Measurements from ENCODE around the gene NCAM1.

The NCAM1 gene

DNA sequence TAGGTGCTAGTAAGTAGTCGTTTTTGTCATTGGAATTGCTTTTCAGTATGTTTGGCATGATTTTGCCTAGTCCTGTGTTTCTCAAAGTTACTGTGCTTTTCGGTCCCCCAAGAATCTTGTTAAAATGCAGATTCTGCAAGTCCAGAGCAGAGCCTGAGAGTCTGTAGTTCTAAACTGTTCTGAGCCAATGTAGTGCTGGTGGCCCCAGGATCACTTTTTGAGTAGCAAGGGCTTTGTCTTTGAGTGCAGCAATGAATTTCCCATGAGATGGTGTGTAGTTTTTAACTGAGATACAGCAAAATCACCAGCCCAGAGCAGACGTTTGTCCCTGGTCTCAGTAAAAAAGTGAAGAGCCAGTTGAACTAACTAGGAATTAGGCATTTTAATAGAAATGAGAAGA, 122.4 kb downstream of the NCAM1 start:
- Mint-ChIP-seq H3K4me1 (no peaks in the 10 kb centered on the region), H3K36me3 (no peaks in the 10 kb centered on the region), H3K9me3 (no peaks in the 10 kb centered on the region), H3K4me3 (no peak overlapping the region), H3K27ac (no peak overlapping the region)
- DNase-seq (ENCODE audit: low spot score in 2 of 2) (no peak), ATAC-seq (no peak)

DNA sequence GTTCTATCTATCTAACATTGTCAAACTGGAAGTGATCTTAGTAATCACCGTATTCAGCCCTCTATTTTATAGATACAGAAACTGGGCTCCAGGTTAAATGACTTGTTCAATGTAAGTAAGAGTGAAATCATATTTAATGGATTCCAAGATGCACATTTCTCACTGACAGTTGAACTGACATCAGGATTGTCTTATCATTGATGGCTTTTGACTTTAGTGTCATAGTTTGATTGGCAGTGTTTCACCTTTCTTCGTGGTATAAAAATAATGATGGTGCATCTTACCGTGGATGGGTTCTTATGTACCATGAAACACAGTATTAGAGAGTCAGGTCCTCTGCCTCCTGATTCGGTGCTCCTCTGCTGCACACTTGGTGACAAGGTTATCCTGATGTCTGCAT, 123.1 kb downstream of the NCAM1 start:
- Mint-ChIP-seq H3K4me1 (no peaks in the 10 kb centered on the region), H3K36me3 (no peaks in the 10 kb centered on the region), H3K4me3 (no peak overlapping the region), H3K9me3 (no peaks in the 10 kb centered on the region), H3K27ac (no peak overlapping the region)
- DNase-seq (ENCODE audit: low spot score in 2 of 2) (no peak), ATAC-seq (no peak)

DNA sequence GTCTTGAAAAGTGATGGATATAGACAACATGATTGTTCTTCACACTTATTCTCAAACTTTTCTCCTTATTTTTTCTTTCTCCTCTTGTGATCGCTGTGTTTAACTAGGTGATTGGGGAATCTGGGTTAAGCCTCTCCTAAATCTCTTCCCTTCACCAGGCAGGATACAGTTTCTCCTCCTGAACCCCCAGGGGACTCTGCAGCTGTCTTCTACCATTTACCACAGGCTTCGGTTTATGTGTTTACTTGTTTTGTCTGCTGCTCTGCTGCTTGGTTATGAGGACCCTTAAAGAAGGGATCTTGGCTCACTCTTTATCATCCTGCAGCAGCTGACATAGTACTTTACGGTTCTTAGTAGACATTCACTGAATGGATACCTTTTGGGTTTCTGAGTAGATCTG, 124.2 kb downstream of the NCAM1 start:
- H3K4me1 Mint-ChIP-seq = no peaks in the 10 kb centered on the region
- H3K4me3 Mint-ChIP-seq = no peak overlapping the region
- no peak for ATAC-seq

DNA sequence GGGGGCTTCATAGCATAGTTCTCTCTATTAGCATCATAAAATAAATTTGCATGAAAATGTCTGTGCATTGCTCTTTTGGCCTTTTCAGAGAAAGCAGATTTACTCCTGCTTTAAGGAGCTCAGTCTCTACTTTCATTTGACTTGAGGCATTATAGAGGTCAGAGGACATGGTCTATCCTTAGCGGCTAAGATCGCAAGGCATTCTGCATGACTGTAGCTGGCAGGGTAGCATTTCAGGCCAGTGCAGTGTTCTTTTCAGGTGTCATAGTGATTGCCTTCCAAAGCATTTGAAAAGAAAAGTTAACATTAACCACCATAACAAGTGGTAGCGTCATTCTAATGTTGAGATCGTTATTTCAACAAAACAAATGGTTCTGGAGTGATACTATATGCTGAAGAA, 126.5 kb downstream of the NCAM1 start:
- ATAC-seq = no peak
- H3K27ac Mint-ChIP-seq = no peak overlapping the region
- H3K4me3 Mint-ChIP-seq = no peak overlapping the region
- H3K4me1 Mint-ChIP-seq = no peaks in the 10 kb centered on the region
- H3K36me3 Mint-ChIP-seq = no peaks in the 10 kb centered on the region
- H3K9me3 Mint-ChIP-seq = no peaks in the 10 kb centered on the region
- DNase-seq (ENCODE audit: low spot score in 2 of 2) = no peak

More for the DNA sequence above, 124.2 kb downstream of the NCAM1 start:
- no peak for DNase-seq (ENCODE audit: low spot score in 2 of 2)
- Mint-ChIP-seq H3K9me3 (no peaks in the 10 kb centered on the region), H3K27ac (no peak overlapping the region), H3K36me3 (no peaks in the 10 kb centered on the region)

DNA sequence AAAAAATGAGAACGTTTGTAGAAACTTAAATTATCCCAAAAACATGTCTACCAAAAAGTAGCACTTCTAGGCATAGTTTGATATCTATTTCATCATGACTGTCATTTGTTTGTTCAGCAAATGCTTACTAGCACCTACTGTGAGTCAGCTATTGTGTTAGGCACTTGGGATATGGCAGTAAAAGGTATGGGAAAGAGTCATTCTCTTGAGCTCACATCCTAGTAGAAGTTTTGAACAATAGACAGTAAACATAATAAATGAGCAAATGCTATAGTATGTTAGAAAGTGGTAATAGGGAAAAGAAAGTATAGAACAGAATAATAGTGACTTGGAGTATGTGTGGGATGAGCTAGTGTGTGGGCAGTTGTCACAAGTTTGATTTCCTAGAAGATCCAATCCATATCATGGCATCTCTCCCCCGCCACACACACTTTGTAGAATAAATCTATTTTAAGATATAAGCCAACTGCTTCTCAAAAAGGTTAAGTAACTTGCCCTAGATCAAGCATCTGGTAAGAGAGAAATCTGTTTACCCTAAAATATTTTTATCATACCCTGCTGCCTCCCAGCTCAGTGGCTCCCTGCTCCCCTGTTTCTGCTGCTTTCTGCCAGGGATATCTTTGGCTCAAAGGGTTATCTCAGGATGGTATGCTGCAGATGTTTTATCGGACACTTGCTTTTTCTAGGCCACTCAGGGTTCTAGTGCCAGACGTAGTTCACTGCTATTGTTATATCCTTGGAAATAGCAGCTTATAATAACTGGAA, 129.7 kb downstream of the NCAM1 start:
- no peaks in the 10 kb centered on the region for H3K4me1 Mint-ChIP-seq
- no peaks in the 10 kb centered on the region for H3K9me3 Mint-ChIP-seq
- H3K4me3 Mint-ChIP-seq = no peak overlapping the region
- no peak for DNase-seq (ENCODE audit: low spot score in 2 of 2)
- no peak for ATAC-seq
- no peak overlapping the region for H3K27ac Mint-ChIP-seq
- H3K36me3 Mint-ChIP-seq = no peaks in the 10 kb centered on the region

DNA sequence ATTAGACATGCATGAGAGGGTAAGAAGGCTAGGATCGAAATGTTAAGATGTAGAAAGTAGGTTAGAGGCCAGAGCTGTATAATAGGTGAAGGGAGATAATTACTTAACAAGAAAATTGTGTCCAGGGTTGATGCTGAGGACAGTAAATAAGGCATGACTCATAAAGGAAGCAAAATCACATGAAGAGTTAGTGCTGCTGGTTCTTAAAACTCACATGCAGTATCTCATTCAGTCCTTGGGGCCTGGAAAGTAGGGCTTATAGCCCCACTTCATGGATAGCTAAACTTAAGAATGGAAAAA, 130.2 kb downstream of the NCAM1 start:
- no peaks in the 10 kb centered on the region for H3K36me3 Mint-ChIP-seq
- ATAC-seq (no peak), DNase-seq (ENCODE audit: low spot score in 2 of 2) (no peak)
- H3K27ac Mint-ChIP-seq = no peak overlapping the region
- no peak overlapping the region for H3K4me3 Mint-ChIP-seq
- no peaks in the 10 kb centered on the region for H3K9me3 Mint-ChIP-seq
- no peaks in the 10 kb centered on the region for H3K4me1 Mint-ChIP-seq

DNA sequence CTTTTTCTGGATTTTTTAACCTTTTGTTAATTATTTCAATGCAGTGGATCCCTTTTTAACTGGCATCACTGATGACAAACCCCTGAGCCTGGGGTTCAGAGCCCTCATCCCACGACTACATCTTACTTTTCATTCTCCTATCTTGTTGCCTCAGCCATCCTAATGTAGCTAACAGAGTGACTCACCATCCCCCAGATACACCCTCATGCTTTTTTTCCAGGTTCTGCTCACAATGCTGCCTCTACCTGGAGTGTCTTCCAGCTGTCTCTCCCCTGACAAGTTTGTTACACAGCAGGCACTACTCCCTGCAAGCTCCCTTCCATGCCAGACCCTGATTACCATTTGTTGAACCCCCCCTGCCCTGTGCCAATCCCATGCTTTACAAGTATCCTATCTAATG, 135.4 kb downstream of the NCAM1 start:
- no peak overlapping the region for H3K4me3 Mint-ChIP-seq
- no peaks in the 10 kb centered on the region for H3K9me3 Mint-ChIP-seq
- H3K4me1 Mint-ChIP-seq = no peaks in the 10 kb centered on the region
- ATAC-seq (no peak), DNase-seq (ENCODE audit: low spot score in 2 of 2) (no peak)
- H3K36me3 Mint-ChIP-seq = no peaks in the 10 kb centered on the region
- H3K27ac Mint-ChIP-seq = no peak overlapping the region

DNA sequence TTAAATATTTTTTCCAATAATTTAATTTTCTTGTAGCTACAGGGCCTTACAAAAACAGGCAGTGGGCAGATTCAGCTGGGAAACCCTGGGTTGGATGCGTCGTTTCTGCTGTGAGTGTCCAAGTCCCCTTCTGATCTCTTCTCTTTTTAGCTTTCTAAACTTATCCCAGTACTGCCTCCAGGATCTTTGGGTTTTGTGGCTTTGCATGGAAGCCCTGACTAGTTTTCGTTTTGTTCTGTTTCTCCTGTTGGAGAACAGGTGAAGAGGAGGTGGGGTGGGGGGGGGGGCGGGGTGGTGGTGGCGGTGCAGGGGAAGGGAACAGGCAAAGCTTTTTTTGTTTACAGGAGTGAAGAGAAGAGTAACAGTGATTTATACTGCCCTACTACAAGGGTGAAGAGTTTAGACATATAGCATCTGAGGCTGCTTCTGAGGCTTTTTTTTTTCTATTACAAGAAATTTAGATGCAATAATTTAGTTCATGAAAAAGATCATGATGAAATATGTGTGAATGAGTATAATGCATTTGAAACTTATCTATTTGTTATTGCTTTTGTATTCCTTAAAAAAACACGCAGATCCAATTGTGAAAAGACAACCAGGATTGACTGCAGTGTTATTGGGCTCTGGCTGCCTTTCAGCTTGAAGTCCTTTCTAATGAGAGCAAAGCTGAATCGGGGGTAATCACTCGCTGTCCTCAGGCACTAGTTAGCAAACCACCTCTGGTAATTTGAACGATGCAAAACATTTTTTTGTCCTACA, 142.9 kb downstream of the NCAM1 start:
- Mint-ChIP-seq H3K4me3 (no peak overlapping the region), H3K4me1 (no peaks in the 10 kb centered on the region), H3K9me3 (no peaks in the 10 kb centered on the region), H3K36me3 (no peaks in the 10 kb centered on the region), H3K27ac (no peak overlapping the region)
- DNase-seq (ENCODE audit: low spot score in 2 of 2) (no peak), ATAC-seq (no peak)

DNA sequence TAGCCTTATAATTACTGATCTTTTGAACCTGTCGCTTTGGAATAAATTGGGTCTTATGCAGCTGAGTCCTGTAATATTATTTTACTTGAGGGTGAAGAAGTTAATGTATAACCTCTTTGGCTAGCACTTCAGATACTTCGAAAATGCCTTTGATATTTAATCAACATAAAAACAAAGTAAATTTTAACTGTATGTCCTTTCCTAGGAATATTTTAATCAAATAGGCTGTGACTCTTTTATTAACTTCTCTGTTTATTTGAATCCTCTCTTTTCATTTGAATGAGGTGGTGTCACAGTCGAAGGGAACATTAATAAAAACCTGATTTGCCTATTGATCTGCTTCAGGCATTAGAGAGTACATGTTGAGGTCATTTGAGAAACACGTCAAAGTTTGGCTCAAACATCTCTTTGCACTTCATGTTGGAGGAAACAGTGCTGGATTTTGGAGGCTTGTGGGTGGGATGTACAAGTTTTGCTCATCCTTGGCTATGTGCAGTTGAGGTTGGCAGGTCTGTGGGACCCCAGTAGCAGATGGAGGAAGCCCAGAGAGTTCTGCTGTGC, 143.6 kb downstream of the NCAM1 start:
- DNase-seq (ENCODE audit: low spot score in 2 of 2) (no peak), ATAC-seq (no peak)

DNA sequence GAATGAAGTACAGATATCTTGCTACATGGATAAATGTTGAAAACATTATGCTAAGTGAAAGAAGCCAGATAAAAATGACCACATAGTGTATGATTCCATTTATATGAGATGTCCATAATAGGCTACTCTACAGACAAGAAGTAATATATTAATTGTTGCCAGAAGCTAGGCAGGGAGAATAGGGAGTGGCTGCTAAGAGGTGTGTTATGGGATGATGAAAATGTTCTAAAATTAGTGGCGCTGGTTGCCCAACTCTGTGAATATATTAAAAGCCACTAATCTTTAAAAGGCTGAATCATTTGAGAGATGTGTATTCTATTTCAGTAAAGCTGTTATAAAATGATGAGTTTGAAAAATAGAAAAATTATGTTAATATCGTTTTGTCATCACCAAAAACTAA, 144.4 kb downstream of the NCAM1 start:
- H3K27ac Mint-ChIP-seq = no peak overlapping the region
- H3K36me3 Mint-ChIP-seq = no peaks in the 10 kb centered on the region
- ATAC-seq (no peak), DNase-seq (ENCODE audit: low spot score in 2 of 2) (no peak)
- no peak overlapping the region for H3K4me3 Mint-ChIP-seq
- no peaks in the 10 kb centered on the region for H3K4me1 Mint-ChIP-seq
- no peaks in the 10 kb centered on the region for H3K9me3 Mint-ChIP-seq

More for the DNA sequence above, 143.6 kb downstream of the NCAM1 start:
- Mint-ChIP-seq H3K36me3 (no peaks in the 10 kb centered on the region), H3K4me1 (no peaks in the 10 kb centered on the region), H3K9me3 (no peaks in the 10 kb centered on the region), H3K4me3 (no peak overlapping the region), H3K27ac (no peak overlapping the region)

DNA sequence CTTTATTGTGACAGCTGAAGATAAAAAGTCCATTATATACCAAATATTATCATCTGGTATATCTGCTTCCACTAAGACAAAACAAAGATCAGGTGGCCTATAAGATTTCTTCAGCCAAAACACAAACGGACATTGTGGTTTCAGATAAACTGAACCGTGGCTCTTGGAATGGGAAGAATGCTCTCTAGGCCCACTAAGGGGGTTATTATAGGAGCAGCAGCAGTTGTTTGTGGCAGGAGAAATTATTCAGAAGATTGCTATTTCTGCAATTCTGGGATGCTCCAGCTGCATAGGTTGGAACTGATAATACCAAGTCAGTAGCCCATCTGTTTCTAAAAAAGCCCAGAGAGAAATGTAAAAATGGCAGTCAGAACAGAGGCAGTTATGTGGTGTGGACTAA, 145.3 kb downstream of the NCAM1 start:
- no peak overlapping the region for H3K4me3 Mint-ChIP-seq
- H3K27ac Mint-ChIP-seq = no peak overlapping the region
- H3K36me3 Mint-ChIP-seq = no peaks in the 10 kb centered on the region
- DNase-seq (ENCODE audit: low spot score in 2 of 2) = no peak
- H3K4me1 Mint-ChIP-seq = no peaks in the 10 kb centered on the region
- ATAC-seq = no peak
- no peaks in the 10 kb centered on the region for H3K9me3 Mint-ChIP-seq

DNA sequence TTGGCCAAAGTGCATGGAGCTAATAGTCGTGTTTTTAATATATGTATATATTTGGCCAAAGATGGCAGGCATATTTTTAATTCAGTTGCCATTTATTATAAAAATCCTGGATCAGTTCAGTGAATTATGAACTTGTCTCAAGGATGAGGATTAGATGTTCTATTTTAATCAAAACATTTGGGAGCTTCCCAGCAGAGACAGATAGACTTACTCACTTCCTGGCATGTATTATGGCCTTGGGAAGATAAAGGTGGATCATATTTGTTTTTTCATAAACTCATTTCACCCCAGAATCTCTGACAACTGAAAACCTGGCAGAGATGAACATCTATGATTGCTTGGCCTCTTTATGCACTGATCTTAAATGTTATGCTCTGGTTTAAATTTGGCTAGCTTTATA, 148.8 kb downstream of the NCAM1 start:
- no peaks in the 10 kb centered on the region for H3K36me3 Mint-ChIP-seq
- no peak for DNase-seq (ENCODE audit: low spot score in 2 of 2)
- no peak for ATAC-seq
- no peak overlapping the region for H3K27ac Mint-ChIP-seq
- H3K4me3 Mint-ChIP-seq = no peak overlapping the region
- no peaks in the 10 kb centered on the region for H3K9me3 Mint-ChIP-seq
- H3K4me1 Mint-ChIP-seq = peaks cover 5% of the 10 kb centered on the region

DNA sequence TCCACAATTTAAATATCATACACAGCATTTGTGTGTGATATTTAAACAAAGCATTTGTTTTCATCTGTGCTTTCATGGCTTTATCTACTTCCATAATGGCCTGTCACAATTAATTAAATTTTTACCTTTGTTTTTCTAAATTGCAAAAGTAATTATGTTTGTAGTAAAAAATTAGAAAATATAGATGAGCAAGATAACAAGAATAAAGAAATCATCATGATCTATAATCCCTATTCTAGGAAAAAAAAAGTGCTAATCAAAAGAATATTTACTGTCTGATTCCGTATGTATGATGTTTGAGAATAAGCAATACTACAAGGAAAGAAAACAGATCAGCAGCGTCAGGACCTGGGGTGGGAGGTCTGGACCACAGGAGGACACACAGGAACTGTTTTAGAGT, 149.9 kb downstream of the NCAM1 start:
- DNase-seq (ENCODE audit: low spot score in 2 of 2) = no peak
- H3K36me3 Mint-ChIP-seq = no peaks in the 10 kb centered on the region
- no peaks in the 10 kb centered on the region for H3K9me3 Mint-ChIP-seq
- no peak for ATAC-seq
- H3K4me1 Mint-ChIP-seq = peaks cover 5% of the 10 kb centered on the region
- H3K27ac Mint-ChIP-seq = no peak overlapping the region
- H3K4me3 Mint-ChIP-seq = no peak overlapping the region

DNA sequence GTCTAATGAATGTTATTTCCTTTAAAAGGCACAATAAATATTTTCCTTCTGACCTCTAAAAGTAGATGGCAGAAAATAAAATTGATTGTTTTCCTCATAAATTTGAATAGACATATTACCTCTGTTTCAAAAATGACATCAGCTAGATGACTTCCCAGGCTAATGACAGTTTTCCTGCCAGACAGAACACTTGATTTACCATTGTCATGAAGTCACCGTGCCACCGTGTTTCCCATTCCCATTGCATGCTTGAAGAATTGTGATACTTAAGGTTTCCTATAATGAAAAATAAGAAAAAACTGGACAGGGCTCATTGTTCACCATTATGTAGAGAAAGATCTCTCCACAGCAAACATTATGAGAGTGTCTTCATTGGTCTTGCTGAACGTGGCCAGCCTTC, 151.1 kb downstream of the NCAM1 start:
- no peak for ATAC-seq
- no peak for DNase-seq (ENCODE audit: low spot score in 2 of 2)
- no peak overlapping the region for H3K4me3 Mint-ChIP-seq
- no peaks in the 10 kb centered on the region for H3K36me3 Mint-ChIP-seq
- H3K4me1 Mint-ChIP-seq = peaks cover 5% of the 10 kb centered on the region
- H3K9me3 Mint-ChIP-seq = no peaks in the 10 kb centered on the region
- H3K27ac Mint-ChIP-seq = no peak overlapping the region

DNA sequence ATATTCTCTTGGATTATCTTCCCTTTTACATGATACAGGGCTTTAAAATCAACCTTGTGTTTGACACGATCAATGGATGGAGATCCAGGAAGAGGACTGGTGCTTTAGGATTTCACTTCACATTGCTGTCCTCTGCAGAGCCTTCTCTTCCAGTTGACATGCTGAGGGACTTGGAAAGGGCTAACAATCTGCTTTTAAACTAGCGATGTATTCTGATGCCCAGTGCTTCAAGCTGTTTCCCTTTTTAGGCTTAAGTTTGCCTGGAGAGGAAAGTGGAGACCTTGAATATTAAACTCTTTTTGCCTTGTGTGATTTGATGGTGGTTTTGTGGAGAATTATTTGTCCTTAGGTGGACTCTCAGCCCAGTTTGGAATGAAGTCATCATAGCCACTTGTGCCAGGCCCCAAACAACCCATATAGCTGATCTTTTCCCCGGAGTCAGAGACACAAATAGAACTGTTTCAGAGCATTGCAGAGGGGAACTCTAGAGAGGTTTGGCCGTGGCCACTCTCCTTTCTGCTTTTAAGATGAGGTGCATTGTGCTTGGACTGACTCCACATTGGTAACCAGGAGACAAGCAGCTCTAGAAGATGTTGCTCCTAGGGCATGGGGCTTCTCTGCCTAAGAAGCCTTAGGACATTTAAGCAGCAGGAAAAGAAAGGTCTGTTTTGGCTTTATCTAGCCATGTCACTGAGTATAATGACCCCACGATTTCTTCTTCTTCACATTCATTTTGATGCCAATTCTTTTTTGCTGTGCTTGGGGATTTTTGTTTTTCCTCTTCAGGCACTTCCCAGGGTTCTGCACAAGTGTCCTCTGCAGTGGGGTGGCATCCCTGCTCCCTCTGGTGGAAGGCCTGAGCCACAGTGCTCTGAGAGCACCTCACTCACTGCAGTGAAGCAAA, 152.8 kb downstream of the NCAM1 start:
- no peak overlapping the region for H3K27ac Mint-ChIP-seq
- H3K9me3 Mint-ChIP-seq = no peaks in the 10 kb centered on the region
- no peak overlapping the region for H3K4me3 Mint-ChIP-seq
- DNase-seq (ENCODE audit: low spot score in 2 of 2) (no peak), ATAC-seq (peak; percentile 57)
- peaks cover 5% of the 10 kb centered on the region for H3K4me1 Mint-ChIP-seq
- no peaks in the 10 kb centered on the region for H3K36me3 Mint-ChIP-seq
